Activated CD4-positive, alpha-beta memory T cell treated with anti-CD3 and anti-CD28 coated beads, Interleukin-2, amount 10 ng/mL, durations not matched to agents 7 days and 5 days (primary cell): ENCODE results near the gene PLBD2. TPM values are rescaled to one million over a fixed set of nuclear protein-coding genes. Genes with fewer than 3 reads are reported as not detected.

Source experiments
- CTCF ChIA-PET: fragments of 350-600 bp; sonication (Branson Sonifier 250); formaldehyde crosslinking; loops from one replicate; lab custom pipeline; 2021; ENCODE audit warnings: antibody characterized with exemption, inconsistent platforms; lab: Charles Lee
- POLR2A ChIA-PET: fragments of 350-600 bp; sonication (Branson Sonifier 250); formaldehyde crosslinking; loops from one replicate; lab custom pipeline; 2021; ENCODE audit warnings: antibody characterized with exemption; lab: Charles Lee
- DNase-seq: peaks from one replicate; pipeline ENCODE4 v3.0.0-alpha.2; 2020
- H3K27ac Mint-ChIP-seq: one replicate; pipeline ENCODE4 v1.8.0; 2021; ENCODE audit warnings: mild to moderate bottlenecking, mixed read lengths
- H3K27me3 Mint-ChIP-seq: one replicate; pipeline ENCODE4 v1.8.0; 2021; ENCODE audit warnings: mixed read lengths
- H3K36me3 Mint-ChIP-seq: one replicate; pipeline ENCODE4 v1.8.0; 2021; ENCODE audit warnings: low read depth, mixed read lengths
- H3K4me1 Mint-ChIP-seq: one replicate; pipeline ENCODE4 v1.8.0; 2021; ENCODE audit warnings: mixed read lengths
- H3K4me3 Mint-ChIP-seq: one replicate; pipeline ENCODE4 v1.8.0; 2021; ENCODE audit warnings: mild to moderate bottlenecking, mixed read lengths
- H3K9me3 Mint-ChIP-seq: one replicate; pipeline ENCODE4 v1.8.0; 2021; ENCODE audit warnings: mixed read lengths
- total RNA-seq, 2 experiments: library from RNA; stranded (reverse); gene quantifications; one replicate each; pipeline ENCODE4 v1.2.3, GENCODE V29; 2021

The PLBD2 gene, protein sequence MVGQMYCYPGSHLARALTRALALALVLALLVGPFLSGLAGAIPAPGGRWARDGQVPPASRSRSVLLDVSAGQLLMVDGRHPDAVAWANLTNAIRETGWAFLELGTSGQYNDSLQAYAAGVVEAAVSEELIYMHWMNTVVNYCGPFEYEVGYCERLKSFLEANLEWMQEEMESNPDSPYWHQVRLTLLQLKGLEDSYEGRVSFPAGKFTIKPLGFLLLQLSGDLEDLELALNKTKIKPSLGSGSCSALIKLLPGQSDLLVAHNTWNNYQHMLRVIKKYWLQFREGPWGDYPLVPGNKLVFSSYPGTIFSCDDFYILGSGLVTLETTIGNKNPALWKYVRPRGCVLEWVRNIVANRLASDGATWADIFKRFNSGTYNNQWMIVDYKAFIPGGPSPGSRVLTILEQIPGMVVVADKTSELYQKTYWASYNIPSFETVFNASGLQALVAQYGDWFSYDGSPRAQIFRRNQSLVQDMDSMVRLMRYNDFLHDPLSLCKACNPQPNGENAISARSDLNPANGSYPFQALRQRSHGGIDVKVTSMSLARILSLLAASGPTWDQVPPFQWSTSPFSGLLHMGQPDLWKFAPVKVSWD
- total RNA-seq: 10 to 100 TPM in 1 of 2 experiments, 1 to 10 TPM in 1; 9.9 to 10.9 TPM

- H3K4me1 Mint-ChIP-seq: peaks cover 10% of the 10 kb centered on the region
- ChIA-PET POLR2A (interaction anchor here (0.5 to 1.3 kb wide), 2 partner anchors 24 to 46 kb away, joined by 4 read pairs; partner anchors contain the start of gene SLC8B1), CTCF (interaction anchor here (1.0 to 2.1 kb wide), 3 partner anchors 24 to 174 kb away, joined by 3 to 13 read pairs (median 4); partner anchors contain the start of gene SLC8B1)
- no peaks in the 10 kb centered on the region for H3K9me3 Mint-ChIP-seq
- H3K27me3 Mint-ChIP-seq: no peaks in the 10 kb centered on the region
- no peaks in the 10 kb centered on the region for H3K36me3 Mint-ChIP-seq
- peak within 1 kb of the TSS; percentile 79 for H3K4me3 Mint-ChIP-seq
- DNase-seq: peak; percentile 94
- peak within 1 kb of the TSS; percentile 61 for H3K27ac Mint-ChIP-seq
These were observed at the start of gene PLBD2 for GRCh38 chr12:113358381-113359132. Gene PLBD2 (plus strand): TSS chr12:113358587. CDS start chr12:113358601, 14 bp downstream.

GRCh38 chr12:113310489-113310888, 47.9 kb upstream of the PLBD2 start:
- DNase-seq: no peak
- H3K27me3 Mint-ChIP-seq: no peaks in the 10 kb centered on the region
- H3K27ac Mint-ChIP-seq: no peak overlapping the region
- ChIA-PET CTCF (interaction anchor here (2.3 kb wide), 1 partner anchor 115 kb away, joined by 7 read pairs; no protein-coding TSS in a partner anchor), POLR2A (no interaction called here)
- no peaks in the 10 kb centered on the region for H3K9me3 Mint-ChIP-seq
- H3K4me3 Mint-ChIP-seq: no peak overlapping the region
- H3K4me1 Mint-ChIP-seq: peaks cover 2% of the 10 kb centered on the region
- H3K36me3 Mint-ChIP-seq: peaks cover 15% of the 10 kb centered on the region

DNA sequence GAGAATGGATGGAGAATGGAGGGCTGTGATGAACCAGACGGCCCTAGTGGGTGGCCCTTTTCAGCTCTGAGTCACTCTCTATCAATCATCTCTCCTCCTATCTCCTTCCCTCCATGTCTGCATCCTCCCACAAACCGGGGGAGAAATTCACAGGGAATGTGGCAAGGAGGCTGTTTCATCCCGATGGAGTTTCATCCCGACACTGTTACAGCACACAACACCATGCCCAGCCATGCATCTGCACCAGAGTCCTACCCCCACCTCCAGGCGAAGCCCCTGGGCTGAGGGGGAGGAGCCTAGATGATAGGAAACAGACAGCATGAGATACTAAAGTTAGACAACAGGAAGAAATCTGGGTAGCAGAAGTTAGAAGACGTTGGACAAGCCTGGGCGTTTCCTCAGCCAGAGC, 44.3 kb upstream of the PLBD2 start:
- peaks cover 2% of the 10 kb centered on the region for H3K4me1 Mint-ChIP-seq
- no peaks in the 10 kb centered on the region for H3K9me3 Mint-ChIP-seq
- no peaks in the 10 kb centered on the region for H3K27me3 Mint-ChIP-seq
- H3K27ac Mint-ChIP-seq: no peak overlapping the region
- CTCF ChIA-PET: interaction anchor here (2.0 kb wide), 1 partner anchor 112 kb away, joined by 5 read pairs; no protein-coding TSS in a partner anchor
- no peak for DNase-seq
- no peak overlapping the region for H3K4me3 Mint-ChIP-seq
- peaks cover 26% of the 10 kb centered on the region for H3K36me3 Mint-ChIP-seq
- POLR2A ChIA-PET: no interaction called here

DNA sequence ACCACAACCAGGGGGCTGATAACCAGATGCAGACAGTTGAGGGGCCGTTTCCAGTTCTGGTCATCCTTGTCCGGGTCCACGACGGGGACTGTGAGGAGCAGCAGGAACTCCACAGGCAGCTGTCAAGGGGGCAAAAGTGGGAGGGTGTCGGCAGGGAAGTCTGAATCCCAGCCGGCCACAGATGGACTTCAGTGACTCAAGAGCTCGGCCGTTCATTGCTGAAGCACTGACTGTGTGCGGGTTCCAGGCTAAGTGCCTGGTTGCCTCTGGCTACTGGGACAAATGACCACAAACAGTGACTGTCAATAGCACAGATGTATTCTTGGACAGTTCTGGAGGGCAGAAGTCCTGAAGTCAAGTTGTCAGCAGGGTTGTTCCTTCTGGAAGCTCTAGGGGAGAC, 43.0 kb upstream of the PLBD2 start:
- H3K4me3 Mint-ChIP-seq: no peak overlapping the region
- peaks cover 1% of the 10 kb centered on the region for H3K4me1 Mint-ChIP-seq
- DNase-seq: no peak
- no peaks in the 10 kb centered on the region for H3K27me3 Mint-ChIP-seq
- H3K36me3 Mint-ChIP-seq: peaks cover 36% of the 10 kb centered on the region
- no peaks in the 10 kb centered on the region for H3K9me3 Mint-ChIP-seq
- POLR2A ChIA-PET: no interaction called here
- no peak overlapping the region for H3K27ac Mint-ChIP-seq
- CTCF ChIA-PET: no interaction called here

DNA sequence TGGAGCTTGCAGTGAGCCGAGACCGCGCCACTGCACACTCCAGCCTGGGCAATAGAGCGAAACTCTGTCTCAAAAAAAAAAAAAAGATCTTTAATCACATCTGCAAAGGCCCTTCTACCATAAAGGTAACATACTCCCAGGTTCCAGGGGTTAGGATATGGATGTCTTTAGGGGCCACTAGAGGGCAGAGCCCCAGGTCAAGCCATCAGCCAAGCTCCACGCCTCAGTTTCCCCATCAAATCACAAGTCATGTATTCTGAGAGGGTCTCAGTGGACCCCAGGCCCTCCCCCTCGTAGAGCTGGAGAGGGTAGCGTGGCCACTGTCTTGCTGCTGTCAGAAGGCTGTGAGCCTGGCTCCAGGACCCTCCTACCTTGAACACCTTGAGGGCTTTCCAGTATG, 42.2 kb upstream of the PLBD2 start:
- no peak for DNase-seq
- ChIA-PET POLR2A (no interaction called here), CTCF (no interaction called here)
- Mint-ChIP-seq H3K4me3 (no peak overlapping the region), H3K4me1 (no peaks in the 10 kb centered on the region), H3K9me3 (no peaks in the 10 kb centered on the region), H3K27me3 (no peaks in the 10 kb centered on the region), H3K27ac (no peak overlapping the region), H3K36me3 (peaks cover 37% of the 10 kb centered on the region)

GRCh38 chr12:113317122-113317521, 41.3 kb upstream of the PLBD2 start:
- DNase-seq: no peak
- CTCF ChIA-PET: no interaction called here
- POLR2A ChIA-PET: no interaction called here
- H3K36me3 Mint-ChIP-seq: peaks cover 37% of the 10 kb centered on the region
- H3K27me3 Mint-ChIP-seq: no peaks in the 10 kb centered on the region
- no peak overlapping the region for H3K4me3 Mint-ChIP-seq
- H3K9me3 Mint-ChIP-seq: no peaks in the 10 kb centered on the region
- H3K27ac Mint-ChIP-seq: no peak overlapping the region
- H3K4me1 Mint-ChIP-seq: peaks cover 2% of the 10 kb centered on the region

DNA sequence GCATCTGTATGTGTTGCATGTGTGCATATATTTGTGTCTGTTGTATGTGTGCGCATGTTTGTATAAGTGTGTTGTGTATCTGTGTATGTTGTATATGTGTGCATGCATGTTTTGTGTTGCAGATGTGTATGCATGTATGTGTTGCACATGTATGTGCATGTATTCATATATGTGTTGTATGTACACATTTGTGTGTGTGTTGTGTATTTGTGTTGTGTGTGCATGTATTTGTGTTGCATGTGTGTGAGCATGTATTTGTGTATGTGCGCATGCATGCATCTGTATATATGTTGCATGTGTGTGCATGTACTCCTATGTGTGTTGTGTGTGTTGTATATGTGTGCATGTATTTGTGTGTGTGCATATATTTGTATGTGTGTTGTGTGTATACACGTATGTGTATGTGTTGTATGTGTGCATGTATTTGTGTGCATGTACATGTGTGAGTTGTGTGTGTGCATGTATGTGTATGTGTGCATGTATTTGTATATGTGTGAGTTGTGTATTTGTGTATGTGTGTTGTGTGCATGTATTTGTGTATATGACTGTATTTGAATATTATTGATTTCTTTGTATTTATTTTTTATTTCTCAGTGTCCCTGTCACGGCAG, 40.2 kb upstream of the PLBD2 start:
- CTCF ChIA-PET: no interaction called here
- H3K36me3 Mint-ChIP-seq: peaks cover 43% of the 10 kb centered on the region
- no peak overlapping the region for H3K4me3 Mint-ChIP-seq

DNA sequence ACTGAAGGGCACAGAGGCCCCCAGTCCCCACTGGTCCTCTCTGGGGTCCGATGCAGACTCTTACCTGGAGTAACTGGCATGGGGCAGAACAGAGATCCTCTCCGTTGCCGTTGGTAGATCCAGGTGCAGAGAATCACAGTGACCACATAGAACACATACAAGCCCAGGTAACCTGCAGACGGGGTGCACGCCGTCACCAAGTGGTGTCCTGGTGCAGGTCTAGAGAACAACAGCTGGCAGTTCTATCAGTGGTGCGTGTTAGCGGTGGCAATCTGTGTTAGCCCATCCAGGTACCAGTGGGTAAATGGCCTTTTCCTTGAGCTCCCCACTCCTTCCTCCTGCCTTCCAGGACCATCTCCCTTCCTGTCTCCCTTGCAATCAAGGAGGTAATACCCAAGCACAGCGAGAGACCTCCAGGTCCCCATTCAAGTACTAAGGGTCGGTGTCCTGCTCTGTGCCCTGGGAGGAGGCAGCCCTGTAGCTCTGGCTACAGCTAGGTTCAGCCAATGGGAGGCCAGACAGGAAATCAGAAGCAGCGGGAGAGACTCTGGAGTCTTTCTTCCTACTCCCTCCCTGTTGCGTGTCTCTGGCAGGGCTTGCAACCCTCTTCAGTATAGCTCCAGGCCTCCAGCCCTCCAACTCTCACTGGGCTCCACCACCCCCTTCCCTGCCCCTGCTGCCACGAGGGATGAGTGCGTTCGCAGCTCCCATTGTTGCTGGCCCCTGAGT, 39.3 kb upstream of the PLBD2 start:
- no peak overlapping the region for H3K4me3 Mint-ChIP-seq
- ChIA-PET POLR2A (interaction anchor here (1.0 kb wide), 1 partner anchor 13 kb away, joined by 4 read pairs; no protein-coding TSS in a partner anchor), CTCF (interaction anchor here (1.3 kb wide), 1 partner anchor 9 kb away, joined by 3 read pairs; no protein-coding TSS in a partner anchor)
- H3K27ac Mint-ChIP-seq: no peak overlapping the region
- H3K4me1 Mint-ChIP-seq: peaks cover 10% of the 10 kb centered on the region
- H3K9me3 Mint-ChIP-seq: peaks cover 2% of the 10 kb centered on the region
- H3K27me3 Mint-ChIP-seq: no peaks in the 10 kb centered on the region
- peaks cover 43% of the 10 kb centered on the region for H3K36me3 Mint-ChIP-seq
- DNase-seq: no peak

More for the DNA sequence above, 40.2 kb upstream of the PLBD2 start:
- no peaks in the 10 kb centered on the region for H3K27me3 Mint-ChIP-seq
- POLR2A ChIA-PET: interaction anchor here (1.0 kb wide), 1 partner anchor 14 kb away, joined by 4 read pairs; no protein-coding TSS in a partner anchor
- no peak for DNase-seq
- peaks cover 2% of the 10 kb centered on the region for H3K9me3 Mint-ChIP-seq
- peaks cover 7% of the 10 kb centered on the region for H3K4me1 Mint-ChIP-seq
- H3K27ac Mint-ChIP-seq: no peak overlapping the region

DNA sequence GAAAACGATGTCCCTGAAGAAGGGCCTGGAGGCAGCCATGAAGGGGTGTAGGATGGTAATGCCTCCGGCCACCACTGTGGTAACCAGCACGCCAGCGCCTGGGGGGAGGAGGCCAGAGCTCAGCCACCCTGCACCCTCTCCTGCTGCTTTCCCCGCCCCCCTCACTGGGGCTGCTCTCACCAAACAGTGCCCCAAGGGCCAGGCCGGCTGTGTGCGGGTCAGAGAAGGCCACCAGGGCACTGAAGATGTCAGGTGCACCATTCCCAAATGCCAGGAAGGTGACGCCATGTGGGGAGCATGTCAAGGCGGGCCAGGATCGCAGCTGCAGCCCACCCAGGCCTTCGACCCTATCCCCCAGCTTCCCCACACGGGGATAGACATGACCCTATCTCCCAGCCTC, 38.0 kb upstream of the PLBD2 start:
- H3K36me3 Mint-ChIP-seq: peaks cover 47% of the 10 kb centered on the region
- CTCF ChIA-PET: interaction anchor here (1.3 kb wide), 1 partner anchor 11 kb away, joined by 3 read pairs; no protein-coding TSS in a partner anchor

DNA sequence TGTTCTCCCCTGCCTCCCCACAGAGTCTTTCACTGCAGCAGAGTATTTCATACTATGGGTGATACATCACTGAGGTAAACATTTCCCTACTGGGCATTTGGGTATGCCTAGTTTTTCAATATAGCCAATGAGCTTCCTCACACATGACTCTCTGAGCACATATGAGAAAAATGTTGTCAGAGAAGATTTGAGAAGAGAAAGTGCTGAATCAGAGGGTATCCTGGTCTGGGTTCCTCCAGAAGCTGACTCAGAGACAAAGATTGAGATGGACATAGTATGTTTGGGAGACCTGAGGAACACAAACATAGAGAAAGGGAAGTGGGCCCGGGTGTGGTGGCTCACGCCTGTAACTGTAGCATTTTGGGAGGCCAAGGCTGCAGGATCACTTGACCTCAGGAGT, 36.0 kb upstream of the PLBD2 start:
- H3K4me3 Mint-ChIP-seq: no peak overlapping the region
- CTCF ChIA-PET: no interaction called here
- POLR2A ChIA-PET: interaction anchor here (1.4 kb wide), 1 partner anchor 13 kb away, joined by 3 read pairs; no protein-coding TSS in a partner anchor
- H3K27me3 Mint-ChIP-seq: no peaks in the 10 kb centered on the region
- peaks cover 51% of the 10 kb centered on the region for H3K36me3 Mint-ChIP-seq
- peaks cover 10% of the 10 kb centered on the region for H3K4me1 Mint-ChIP-seq
- H3K27ac Mint-ChIP-seq: no peak overlapping the region
- DNase-seq: no peak
- peaks cover 2% of the 10 kb centered on the region for H3K9me3 Mint-ChIP-seq

More for the DNA sequence above, 38.0 kb upstream of the PLBD2 start:
- H3K27ac Mint-ChIP-seq: no peak overlapping the region
- DNase-seq: no peak
- no peak overlapping the region for H3K4me3 Mint-ChIP-seq
- no peaks in the 10 kb centered on the region for H3K27me3 Mint-ChIP-seq
- H3K4me1 Mint-ChIP-seq: peaks cover 10% of the 10 kb centered on the region
- H3K9me3 Mint-ChIP-seq: peaks cover 2% of the 10 kb centered on the region
- POLR2A ChIA-PET: no interaction called here

DNA sequence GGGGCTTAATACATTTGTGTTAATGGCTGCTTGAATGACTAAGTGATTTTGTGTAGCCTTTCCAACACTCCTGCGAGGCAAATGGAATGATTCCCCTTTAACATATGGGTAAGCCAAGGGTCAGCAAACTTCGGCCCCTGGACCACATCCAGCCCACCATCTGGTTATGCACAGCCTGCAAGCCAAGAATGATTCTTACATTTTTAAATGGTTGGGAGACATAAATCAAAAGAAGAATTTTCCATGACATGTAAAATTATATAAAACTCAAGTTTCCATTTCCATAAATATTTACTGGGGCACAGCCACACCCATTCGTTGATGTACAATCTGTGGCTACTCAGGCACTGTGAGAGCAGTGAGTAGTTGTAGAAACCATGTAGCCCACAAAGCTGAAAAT, 32.5 kb upstream of the PLBD2 start:
- no peak overlapping the region for H3K27ac Mint-ChIP-seq
- H3K4me1 Mint-ChIP-seq: peaks cover 15% of the 10 kb centered on the region
- peaks cover 2% of the 10 kb centered on the region for H3K9me3 Mint-ChIP-seq
- no peak overlapping the region for H3K4me3 Mint-ChIP-seq
- H3K36me3 Mint-ChIP-seq: peaks cover 39% of the 10 kb centered on the region
- ChIA-PET POLR2A (no interaction called here), CTCF (no interaction called here)
- H3K27me3 Mint-ChIP-seq: no peaks in the 10 kb centered on the region
- DNase-seq: no peak
